K562 (cell line): ENCODE data around the gene PROK2. TPM values are rescaled to one million over a fixed set of nuclear protein-coding genes. Genes with fewer than 3 reads are reported as not detected.

Source experiments
- ATAC-seq: fragments of 200-7000 bp; cut with Tn5 transposase; 3 replicates; pipeline ENCODE4 v1.9.1; 2020; ENCODE audit warnings: moderate library complexity
- BruUV-seq: library from RNA; stranded (reverse); fragments of 400-500 nt; replicated peaks from 2 replicates; lab custom pipeline; 2021; lab: Mats Ljungman, UMichigan
- CTCF ChIA-PET: fragments of 300-600 bp; formaldehyde crosslinking; extraction: SDS; loops from one replicate; lab custom pipeline; 2021; ENCODE audit warnings: low intra/inter-chr PET ratio; lab: Yijun Ruan, JAX
- POLR2A ChIA-PET: fragments of 300-600, 350-650 bp; sonication (Branson Sonifier 250); formaldehyde crosslinking; extraction: SDS; loops from one replicate; lab custom pipeline; 2021; ENCODE audit warnings: antibody characterized with exemption, inconsistent platforms; lab: Yijun Ruan, JAX
- DNase-seq, 4 experiments: peaks; one replicate each; pipeline versions ENCODE4 v3.0.0 to v3.0.0-alpha.2; 2011 to 2018; ENCODE audit warnings: low spot score in 3 of 4, mixed read lengths in 3 of 4; ENCODE audit errors: extremely low read depth in 1 of 4
- FAIRE-seq: peaks from 2 replicates; lab custom pipeline; 2011; peaks lifted over from hg19 to GRCh38; lab: Jason Lieb, UNC
- H2AFZ ChIP-seq: 2 replicates; pipeline ENCODE4 v1.6.0; 2011; ENCODE audit warnings: low read depth, low read length, control low read depth, inconsistent platforms
- H3K27ac ChIP-seq: fragments of 200-600 bp; 3 replicates; pipeline ENCODE4 v1.8.0; 2011; ENCODE audit warnings: low read depth, mild to moderate bottlenecking, control low read depth, inconsistent platforms, low read length, moderate library complexity, mixed read lengths; ENCODE audit errors: extremely low read depth
- H3K27me3 ChIP-seq, 2 experiments: fragments of 300-600 bp in 1 of 2; 2 replicates in 1 of 2; 3 replicates in 1 of 2; pipeline versions ENCODE4 v1.6.0 to v1.8.0; 2011; ENCODE audit warnings: inconsistent platforms in 2 of 2, low read length in 2 of 2, mild to moderate bottlenecking in 1 of 2, mixed read lengths in 1 of 2, moderate library complexity in 1 of 2; ENCODE audit not compliant: control insufficient read depth in 2 of 2, insufficient read depth in 2 of 2
- H3K36me3 ChIP-seq: fragments of 300-600 bp; 3 replicates; pipeline ENCODE4 v1.8.0; 2011; ENCODE audit warnings: mild to moderate bottlenecking, low read length, inconsistent platforms; ENCODE audit not compliant: control insufficient read depth, insufficient read depth
- H3K4me1 ChIP-seq, 2 experiments: fragments of 200-600 bp in 1 of 2; replicated peaks in 1 of 2; 2 replicates in 1 of 2; 3 replicates in 1 of 2; pipeline versions ENCODE4 v1.5.1 to v1.8.0; 2011; ENCODE audit warnings: inconsistent platforms in 2 of 2, low read length in 2 of 2, mild to moderate bottlenecking in 1 of 2, mixed read lengths in 1 of 2, moderate library complexity in 1 of 2; ENCODE audit not compliant: control insufficient read depth in 2 of 2, insufficient read depth in 2 of 2
- H3K4me2 ChIP-seq: 2 replicates; pipeline ENCODE4 v1.6.1; 2011; ENCODE audit warnings: low read length, control low read depth, inconsistent platforms, mixed read lengths; ENCODE audit not compliant: insufficient read depth
- H3K4me3 ChIP-seq: fragments of 200-600 bp; sonication (generic), shearing (Covaris generic); 2 replicates; pipeline ENCODE4 v1.5.1; 2016; ENCODE audit warnings: control low read depth, inconsistent platforms
- H3K79me2 ChIP-seq: fragments of 200-600 bp; 3 replicates; pipeline ENCODE4 v1.8.0; 2011; ENCODE audit warnings: low read length, inconsistent platforms; ENCODE audit not compliant: control insufficient read depth, insufficient read depth
- H3K9ac ChIP-seq, 2 experiments: 2 replicates each; pipeline versions ENCODE4 v1.6.0 to v1.6.1; 2011; ENCODE audit warnings: low read depth in 2 of 2, low read length in 2 of 2, control low read depth in 1 of 2, inconsistent platforms in 1 of 2, mild to moderate bottlenecking in 1 of 2, mixed read lengths in 1 of 2; ENCODE audit not compliant: insufficient read depth in 1 of 2
- H3K9me1 ChIP-seq: one replicate; pipeline ENCODE4 v1.6.0; 2011; ENCODE audit warnings: inconsistent platforms, mild to moderate bottlenecking, low read length, moderate library complexity; ENCODE audit not compliant: control insufficient read depth, insufficient read depth
- H3K9me3 ChIP-seq: replicated peaks from 2 replicates; pipeline ENCODE4 v1.5.1; 2011; ENCODE audit warnings: low read depth, low read length, inconsistent platforms; ENCODE audit not compliant: control insufficient read depth, insufficient read depth
- H4K20me1 ChIP-seq: replicated peaks from 2 replicates; pipeline ENCODE4 v1.6.1; 2011; ENCODE audit warnings: low read length, inconsistent platforms, mixed read lengths; ENCODE audit not compliant: control insufficient read depth, insufficient read depth
- E2F8 ChIP-seq: fragments of 450-650 bp; IDR thresholded peaks from 2 replicates; pipeline ENCODE4 v1.7.1; 2018; ENCODE audit warnings: mild to moderate bottlenecking, low read depth; ENCODE audit not compliant: partially characterized antibody
- GABPB1 ChIP-seq: sonication (generic); formaldehyde crosslinking; IDR thresholded peaks from 2 replicates; pipeline ENCODE4 v1.8.0; 2022; ENCODE audit warnings: mild to moderate bottlenecking, missing genetic modification reagents
- PML ChIP-seq: IDR thresholded peaks from 2 replicates; pipeline ENCODE4 v1.6.1; 2012; ENCODE audit warnings: low read length, inconsistent platforms
- PRPF4 ChIP-seq: fragments of 200-400 bp; formaldehyde crosslinking; IDR thresholded peaks from one replicate; pipeline ENCODE4 v1.6.1; 2017; ENCODE audit warnings: low read length, low read depth, mild to moderate bottlenecking; ENCODE audit not compliant: insufficient read depth, poor library complexity, severe bottlenecking
- STAT5B ChIP-seq: fragments of 250-450 bp; sonication (Bioruptor Pico); IDR thresholded peaks from 2 replicates; pipeline ENCODE4 v1.8.0; 2021; ENCODE audit warnings: mild to moderate bottlenecking, inconsistent platforms
- TAF9B ChIP-seq: fragments of 450-650 bp; IDR thresholded peaks from 2 replicates; pipeline ENCODE4 v1.6.1; 2018; ENCODE audit warnings: mild to moderate bottlenecking; ENCODE audit not compliant: partially characterized antibody
- TCFL5 ChIP-seq: fragments of 250-450 bp; sonication (Bioruptor Pico); conservative IDR thresholded peaks from 2 replicates; pipeline ENCODE4 v1.6.1; 2021; ENCODE audit warnings: mild to moderate bottlenecking, moderate library complexity, matching md5 sums
- WGBS: fragments of 100-300 bp; shearing (Covaris generic); methylation state at CpG from one replicate; pipeline ENCODE4 v1.1.6; 2016; ENCODE audit warnings: low coverage, mixed read lengths; ENCODE audit not compliant: insufficient coverage; ENCODE audit errors: missing lambda C conversion rate; 5-methylcytosine and 5-hydroxymethylcytosine counted together
- in situ Hi-C: fragments of 300-500 bp; cut with MboI; formaldehyde crosslinking; loops from 4 replicates; pipeline ENCODE4 v1.15.0; 2018; ENCODE audit warnings: inconsistent platforms, mixed read lengths
- intact Hi-C: fragments of 100-400 bp; cut with micrococcal nuclease; formaldehyde crosslinking; loops from 2 replicates; pipeline ENCODE4 v1.14.2; 2022
- polyA plus RNA-seq, 8 experiments: library from polyadenylated mRNA; depleted of rRNA in 4 of 8; stranded (reverse) in 5 of 8; unstranded in 3 of 8; fragments of >200 nt; fragmentation: Nextera tagmentation in 2 of 8; fragmentation: Illumina TruSeq in 1 of 8; extraction: Ambion mirVana in 2 of 8; extraction: Trizol in 1 of 8; gene quantifications; 2 replicates each; pipeline versions ENCODE4 v1.2.1 to v1.2.3, GENCODE V29; 2011 to 2014; ENCODE audit warnings: inconsistent platforms in 1 of 8, missing spikeins in 1 of 8
- total RNA-seq, 7 experiments: library from RNA; depleted of rRNA in 6 of 7; stranded (reverse); fragments of >200 nt in 6 of 7; fragmentation: Illumina TruSeq in 2 of 7; extraction: Trizol in 2 of 7; gene quantifications; 2 replicates each; pipeline versions ENCODE4 v1.2.1 to v1.2.3, GENCODE V29; 2011 to 2021; ENCODE audit warnings: low replicate concordance in 1 of 7
- TF ChIP-seq, protein P1 (sequence below): fragments of 250-450 bp; sonication (Bioruptor Pico); IDR thresholded peaks from 2 replicates; pipeline ENCODE4 v1.9.0; 2021; ENCODE audit warnings: mild to moderate bottlenecking

Gene PROK2
- total and polyA plus RNA-seq, 9 of the 15 experiments (the other 6 are each of a cell fraction or from before 2014, with no cell fraction given): 0.07 to 0.13 TPM; not detected in 7

DNA sequence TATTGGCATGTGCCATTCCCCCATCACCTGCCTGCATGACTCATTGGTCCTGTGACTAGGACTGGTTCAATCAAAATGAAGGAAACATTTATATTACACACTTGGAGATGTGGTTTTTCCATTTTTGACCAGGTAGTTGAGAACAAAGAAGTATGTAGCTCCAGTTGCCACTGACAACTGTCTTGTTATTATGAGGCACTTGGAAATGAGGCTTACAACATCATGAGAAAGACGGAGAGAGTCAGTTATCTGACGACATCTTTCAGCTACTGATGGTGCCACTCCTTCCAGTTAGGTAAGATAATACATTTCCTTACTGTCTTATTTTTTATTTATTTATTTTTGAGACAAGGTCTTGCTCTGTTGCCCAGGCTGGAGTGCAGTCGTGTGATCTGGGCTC is 21.8 kb upstream of the PROK2 start:
- in situ Hi-C loops (no loop called here), intact Hi-C loops (no loop called here)
- Histone ChIP-seq H2AFZ (no peak overlapping the region), H3K4me1 (no peaks in the 10 kb centered on the region; a peak in 1 of 5 replicates), H3K4me3 (no peak overlapping the region), H3K4me2 (no peak overlapping the region), H3K79me2 (no peaks in the 10 kb centered on the region), H3K9me3 (no peaks in the 10 kb centered on the region), H3K27ac (no peak overlapping the region), H4K20me1 (no peaks in the 10 kb centered on the region), H3K9ac (no peak overlapping the region), H3K9me1 (no peaks in the 10 kb centered on the region), H3K36me3 (no peaks in the 10 kb centered on the region), H3K27me3 (peaks cover 0 to 6% of the 10 kb centered on the region in 2 experiments; a peak in 2 of 5 replicates)
- BruUV-seq: no TSS peak
- 0% methylated on average over 3 of the region's 3 CpGs for WGBS
- no peak for FAIRE-seq
- TF ChIP-seq E2F8 (no peak), PRPF4 (no peak), PML (no peak), TAF9B (no peak), TCFL5 (CRISPR knock-in tag) (no peak), GABPB1 (CRISPR knock-in tag) (no peak), STAT5B (no peak)
- TF ChIP-seq, protein P1, sequence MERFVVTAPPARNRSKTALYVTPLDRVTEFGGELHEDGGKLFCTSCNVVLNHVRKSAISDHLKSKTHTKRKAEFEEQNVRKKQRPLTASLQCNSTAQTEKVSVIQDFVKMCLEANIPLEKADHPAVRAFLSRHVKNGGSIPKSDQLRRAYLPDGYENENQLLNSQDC: no peak
- ATAC-seq: no peak
- ChIA-PET POLR2A (interaction anchor here (0.5 kb wide), 1 partner anchor 618 kb away, joined by 3 read pairs; no protein-coding TSS in a partner anchor), CTCF (no interaction called here)
- no peak for DNase-seq
